ENCODE data around the gene AGAP1. TPM values are rescaled to one million over a fixed set of nuclear protein-coding genes. Genes with fewer than 3 reads are reported as not detected.

AGAP1 gene
- total RNA-seq, 2 donors from 2014 or later = 22.5 to 23.9 TPM

GRCh38 chr2:235520787-235521186, 26.9 kb downstream of the AGAP1 start:
- ATAC-seq = no peak

GRCh38 chr2:235521844-235522243, 28.0 kb downstream of the AGAP1 start:
- intact Hi-C loops (cut with DNase I) = no loop called here
- DNase-seq = peak; percentile 8
- no peak for ATAC-seq

More at GRCh38 chr2:235520787-235521186, 26.9 kb downstream of the AGAP1 start:
- DNase-seq = no peak
- intact Hi-C loops (cut with DNase I) = no loop called here

- ATAC-seq = no peak
- intact Hi-C loops (cut with DNase I) = no loop called here
- DNase-seq = peak; percentile 3
These were observed 29.2 kb downstream of the AGAP1 start for GRCh38 chr2:235523021-235523420.

GRCh38 chr2:235523486-235524150, 29.8 kb downstream of the AGAP1 start:
- DNase-seq = peak; percentile 15
- no peak for ATAC-seq
- intact Hi-C loops (cut with DNase I) = no loop called here

- intact Hi-C loops (cut with DNase I) = no loop called here
- no peak for ATAC-seq
- DNase-seq = peak; percentile 3
These were observed 32.3 kb downstream of the AGAP1 start for GRCh38 chr2:235526166-235526565.

- intact Hi-C loops (cut with DNase I) = no loop called here
- DNase-seq (peak; percentile 12), ATAC-seq (no peak)
These were observed 34.1 kb downstream of the AGAP1 start for GRCh38 chr2:235527806-235528469.

GRCh38 chr2:235529621-235530020, 35.8 kb downstream of the AGAP1 start:
- DNase-seq (peak; percentile 6), ATAC-seq (no peak)
- intact Hi-C loops (cut with DNase I) = no loop called here

- intact Hi-C loops (cut with DNase I) = no loop called here
- ATAC-seq (no peak), DNase-seq (peak; percentile 6)
These were observed 36.9 kb downstream of the AGAP1 start for GRCh38 chr2:235530735-235531134.

GRCh38 chr2:235532307-235532706, 38.5 kb downstream of the AGAP1 start:
- DNase-seq (no peak), ATAC-seq (no peak)
- intact Hi-C loops (cut with DNase I) = no loop called here

GRCh38 chr2:235533198-235533597, 39.4 kb downstream of the AGAP1 start:
- ATAC-seq (no peak), DNase-seq (no peak)
- intact Hi-C loops (cut with DNase I) = no loop called here

GRCh38 chr2:235533616-235534385, 40.0 kb downstream of the AGAP1 start:
- peak; percentile 3 for DNase-seq
- intact Hi-C loops (cut with DNase I) = no loop called here
- no peak for ATAC-seq

- DNase-seq (peak; percentile 9), ATAC-seq (no peak)
- intact Hi-C loops (cut with DNase I) = no loop called here
These were observed 41.0 kb downstream of the AGAP1 start for GRCh38 chr2:235534678-235535422.

- intact Hi-C loops (cut with DNase I) = no loop called here
- ATAC-seq (no peak), DNase-seq (peak; percentile 12)
These were observed 41.7 kb downstream of the AGAP1 start for GRCh38 chr2:235535423-235536130.

GRCh38 chr2:235536711-235537110, 42.9 kb downstream of the AGAP1 start:
- DNase-seq = peak; percentile 9
- intact Hi-C loops (cut with DNase I) = no loop called here
- ATAC-seq = no peak

GRCh38 chr2:235537186-235537585, 43.3 kb downstream of the AGAP1 start:
- peak; percentile 9 for DNase-seq
- no peak for ATAC-seq
- intact Hi-C loops (cut with DNase I) = no loop called here

GRCh38 chr2:235537587-235537986, 43.7 kb downstream of the AGAP1 start:
- intact Hi-C loops (cut with DNase I) = no loop called here
- no peak for ATAC-seq

GRCh38 chr2:235538144-235538639, 44.3 kb downstream of the AGAP1 start:
- intact Hi-C loops (cut with DNase I) = no loop called here
- ATAC-seq (no peak), DNase-seq (peak; percentile 2)

More at GRCh38 chr2:235537587-235537986, 43.7 kb downstream of the AGAP1 start:
- DNase-seq = peak; percentile 0

GRCh38 chr2:235538981-235539380, 45.1 kb downstream of the AGAP1 start:
- intact Hi-C loops (cut with DNase I) = no loop called here
- DNase-seq = no peak
- ATAC-seq = no peak

- intact Hi-C loops (cut with DNase I) = no loop called here
- DNase-seq (peak; percentile 2), ATAC-seq (no peak)
These were observed 45.9 kb downstream of the AGAP1 start for GRCh38 chr2:235539773-235540172.
